Neutrophil (primary cell): ENCODE data around the gene MMS22L.

Experiments used
- H3K27ac ChIP-seq: fragments of 200-600 bp; sonication (generic); 2 replicates; pipeline ENCODE4 v1.5.1; 2016; ENCODE audit warnings: mild to moderate bottlenecking, moderate library complexity
- H3K27me3 ChIP-seq: fragments of 200-600 bp; sonication (generic); 2 replicates; pipeline ENCODE4 v1.6.0; 2016; ENCODE audit warnings: mild to moderate bottlenecking
- H3K36me3 ChIP-seq: fragments of 200-600 bp; sonication (generic); 2 replicates; pipeline ENCODE4 v1.5.1; 2017
- H3K4me1 ChIP-seq, 2 experiments: fragments of 200-600 bp in 1 of 2; sonication (generic) in 1 of 2; 1 replicate in 1 of 2; 2 replicates in 1 of 2; pipeline versions ENCODE4 v1.5.1 to v1.6.1; 2013 to 2016; ENCODE audit warnings: low read depth in 1 of 2, low read length in 1 of 2, mild to moderate bottlenecking in 1 of 2, moderate library complexity in 1 of 2; ENCODE audit not compliant: control insufficient read depth in 1 of 2, insufficient read depth in 1 of 2
- H3K4me3 ChIP-seq, 2 experiments: fragments of 200-600 bp in 1 of 2; sonication (generic) in 1 of 2; 1 replicate in 1 of 2; 2 replicates in 1 of 2; pipeline ENCODE4 v1.5.1; 2013 to 2016; ENCODE audit warnings: low read depth in 1 of 2, low read length in 1 of 2, mild to moderate bottlenecking in 1 of 2, moderate library complexity in 1 of 2
- H3K9me3 ChIP-seq: fragments of 200-600 bp; sonication (generic); 2 replicates; pipeline ENCODE4 v1.5.1; 2016
- TF ChIP-seq, protein P1 (sequence below): fragments of 200-600 bp; sonication (generic); IDR thresholded peaks from 2 replicates; pipeline ENCODE4 v1.5.1; 2016; ENCODE audit warnings: antibody characterized with exemption

Gene MMS22L

DNA sequence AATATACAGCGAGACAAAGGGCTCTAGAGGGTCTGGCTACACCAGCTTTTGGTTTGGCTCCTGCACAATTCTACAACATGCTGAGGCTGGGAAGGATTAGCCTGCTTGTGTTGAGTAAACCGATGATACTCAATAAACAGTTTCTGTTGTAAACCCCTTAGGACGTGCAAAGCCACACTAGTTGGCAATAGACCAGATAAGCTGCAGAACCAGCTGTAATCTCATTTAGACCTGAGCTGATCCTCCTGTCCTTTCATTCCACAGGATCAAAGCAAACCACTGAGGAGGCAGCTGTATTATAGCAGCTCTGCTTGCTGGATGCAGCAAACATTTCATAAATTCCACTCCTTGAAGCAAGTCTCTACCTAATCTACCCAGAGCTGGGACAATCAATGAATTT, 79.7 kb downstream of the MMS22L start:
- Histone ChIP-seq H3K4me3 (no peak overlapping the region), H3K4me1 (no peaks in the 10 kb centered on the region), H3K27me3 (no peaks in the 10 kb centered on the region), H3K9me3 (no peaks in the 10 kb centered on the region), H3K36me3 (no peaks in the 10 kb centered on the region), H3K27ac (no peak overlapping the region)
- TF ChIP-seq, protein P1, sequence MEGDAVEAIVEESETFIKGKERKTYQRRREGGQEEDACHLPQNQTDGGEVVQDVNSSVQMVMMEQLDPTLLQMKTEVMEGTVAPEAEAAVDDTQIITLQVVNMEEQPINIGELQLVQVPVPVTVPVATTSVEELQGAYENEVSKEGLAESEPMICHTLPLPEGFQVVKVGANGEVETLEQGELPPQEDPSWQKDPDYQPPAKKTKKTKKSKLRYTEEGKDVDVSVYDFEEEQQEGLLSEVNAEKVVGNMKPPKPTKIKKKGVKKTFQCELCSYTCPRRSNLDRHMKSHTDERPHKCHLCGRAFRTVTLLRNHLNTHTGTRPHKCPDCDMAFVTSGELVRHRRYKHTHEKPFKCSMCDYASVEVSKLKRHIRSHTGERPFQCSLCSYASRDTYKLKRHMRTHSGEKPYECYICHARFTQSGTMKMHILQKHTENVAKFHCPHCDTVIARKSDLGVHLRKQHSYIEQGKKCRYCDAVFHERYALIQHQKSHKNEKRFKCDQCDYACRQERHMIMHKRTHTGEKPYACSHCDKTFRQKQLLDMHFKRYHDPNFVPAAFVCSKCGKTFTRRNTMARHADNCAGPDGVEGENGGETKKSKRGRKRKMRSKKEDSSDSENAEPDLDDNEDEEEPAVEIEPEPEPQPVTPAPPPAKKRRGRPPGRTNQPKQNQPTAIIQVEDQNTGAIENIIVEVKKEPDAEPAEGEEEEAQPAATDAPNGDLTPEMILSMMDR: no peak

DNA sequence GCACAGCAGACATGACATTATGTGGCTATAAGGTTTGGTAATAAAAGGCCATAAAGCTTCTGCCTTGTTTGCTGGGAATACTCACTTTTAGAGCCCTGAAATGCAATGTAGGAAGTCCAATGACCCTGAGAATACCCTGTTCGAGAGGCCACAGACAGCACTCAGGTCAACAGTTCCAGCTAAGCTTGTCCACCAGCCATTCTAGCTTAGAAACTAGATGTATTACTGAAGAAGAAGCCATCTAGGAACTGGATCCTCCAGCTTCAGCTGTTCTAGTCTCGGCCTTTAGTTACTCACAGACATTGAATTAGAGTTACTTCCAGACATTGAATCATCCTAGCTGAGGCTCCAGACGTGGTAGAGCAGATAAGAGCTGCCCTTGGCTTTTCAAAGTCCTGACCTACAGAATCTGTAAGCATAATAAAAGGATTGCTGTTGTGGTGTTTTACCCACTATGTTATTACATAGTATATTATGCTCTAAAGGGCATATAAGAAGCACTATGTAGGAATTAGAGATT, 84.9 kb downstream of the MMS22L start:
- H3K4me1 ChIP-seq: no peaks in the 10 kb centered on the region
- H3K27ac ChIP-seq: no peak overlapping the region
- no peak overlapping the region for H3K4me3 ChIP-seq
- TF ChIP-seq, protein P1: no peak
- H3K27me3 ChIP-seq: no peaks in the 10 kb centered on the region
- H3K36me3 ChIP-seq: peaks cover 12% of the 10 kb centered on the region
- no peaks in the 10 kb centered on the region for H3K9me3 ChIP-seq

DNA sequence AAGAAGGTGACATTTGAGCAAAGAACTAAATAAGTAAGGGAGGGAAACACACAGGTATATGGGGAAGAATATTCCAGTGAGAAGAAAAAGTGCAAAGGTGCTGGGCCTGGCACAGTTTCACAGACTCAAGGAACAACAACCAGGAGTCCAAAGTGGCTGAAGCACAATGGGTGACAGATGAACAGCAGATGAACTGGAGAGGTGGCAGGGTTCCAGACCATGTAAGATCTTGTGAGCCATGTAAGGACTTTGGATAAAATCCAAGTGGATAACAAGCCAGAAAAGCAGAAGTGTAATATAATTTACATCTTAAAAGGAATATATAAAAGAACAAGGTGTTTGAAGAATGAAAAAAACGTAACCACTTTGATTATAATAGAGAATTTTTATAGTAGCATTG, 87.9 kb downstream of the MMS22L start:
- Histone ChIP-seq H3K9me3 (no peaks in the 10 kb centered on the region), H3K36me3 (peaks cover 12% of the 10 kb centered on the region), H3K27ac (no peak overlapping the region), H3K4me3 (no peak overlapping the region), H3K4me1 (no peaks in the 10 kb centered on the region), H3K27me3 (no peaks in the 10 kb centered on the region)
- TF ChIP-seq, protein P1: no peak

DNA sequence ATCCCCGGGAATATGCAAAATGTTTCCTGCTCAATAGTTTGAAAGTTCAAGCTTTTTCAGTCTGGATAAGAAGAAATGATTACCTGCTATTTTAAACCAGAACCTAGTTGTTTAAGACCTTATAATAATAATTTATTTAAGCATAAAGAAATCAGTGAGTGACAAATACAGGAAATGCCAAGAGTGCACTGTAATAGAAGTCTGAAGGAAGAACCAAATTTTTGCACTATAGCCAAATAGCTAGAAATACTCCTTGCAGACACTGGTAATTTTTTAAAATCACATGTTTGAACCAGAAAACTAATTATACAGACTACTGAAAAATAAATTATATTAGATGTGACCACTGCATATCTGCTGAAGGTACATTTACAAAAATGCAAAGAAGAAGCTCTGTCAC, 93.2 kb downstream of the MMS22L start:
- H3K27me3 ChIP-seq: no peaks in the 10 kb centered on the region
- TF ChIP-seq, protein P1: no peak
- no peak overlapping the region for H3K4me3 ChIP-seq
- H3K27ac ChIP-seq: no peak overlapping the region
- H3K36me3 ChIP-seq: peaks cover 12% of the 10 kb centered on the region
- H3K9me3 ChIP-seq: no peaks in the 10 kb centered on the region
- H3K4me1 ChIP-seq: no peaks in the 10 kb centered on the region

DNA sequence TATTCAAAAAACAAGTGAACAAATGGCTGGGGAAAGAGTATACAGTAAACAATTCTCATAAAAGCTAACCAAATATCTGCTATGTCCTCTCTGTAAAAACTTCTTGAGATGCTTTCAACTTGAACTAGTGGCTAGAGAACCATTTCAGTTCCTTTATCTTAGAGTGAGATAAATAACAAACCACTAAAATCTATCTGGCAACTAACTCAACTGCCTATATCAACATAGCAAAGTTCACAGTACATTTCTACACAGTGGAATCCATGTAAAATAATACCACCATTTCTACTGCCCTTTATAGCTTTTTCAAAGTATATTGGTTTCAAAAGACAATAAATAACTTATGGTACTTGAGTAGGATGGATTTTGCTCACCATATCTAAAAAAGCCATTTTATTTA, 95.1 kb downstream of the MMS22L start:
- TF ChIP-seq, protein P1: no peak
- no peaks in the 10 kb centered on the region for H3K9me3 ChIP-seq
- no peaks in the 10 kb centered on the region for H3K4me1 ChIP-seq
- H3K36me3 ChIP-seq: no peaks in the 10 kb centered on the region
- H3K27ac ChIP-seq: no peak overlapping the region
- H3K4me3 ChIP-seq: no peak overlapping the region
- H3K27me3 ChIP-seq: no peaks in the 10 kb centered on the region
